Measurements from ENCODE around the gene MRPL19.
A peak's percentile ranks its signal among the peaks of the same experiment; 100 is the strongest.

MRPL19 gene
- total RNA-seq = 19.0 to 84.9 (median 40.0) reads per million in 9 experiments

DNA sequence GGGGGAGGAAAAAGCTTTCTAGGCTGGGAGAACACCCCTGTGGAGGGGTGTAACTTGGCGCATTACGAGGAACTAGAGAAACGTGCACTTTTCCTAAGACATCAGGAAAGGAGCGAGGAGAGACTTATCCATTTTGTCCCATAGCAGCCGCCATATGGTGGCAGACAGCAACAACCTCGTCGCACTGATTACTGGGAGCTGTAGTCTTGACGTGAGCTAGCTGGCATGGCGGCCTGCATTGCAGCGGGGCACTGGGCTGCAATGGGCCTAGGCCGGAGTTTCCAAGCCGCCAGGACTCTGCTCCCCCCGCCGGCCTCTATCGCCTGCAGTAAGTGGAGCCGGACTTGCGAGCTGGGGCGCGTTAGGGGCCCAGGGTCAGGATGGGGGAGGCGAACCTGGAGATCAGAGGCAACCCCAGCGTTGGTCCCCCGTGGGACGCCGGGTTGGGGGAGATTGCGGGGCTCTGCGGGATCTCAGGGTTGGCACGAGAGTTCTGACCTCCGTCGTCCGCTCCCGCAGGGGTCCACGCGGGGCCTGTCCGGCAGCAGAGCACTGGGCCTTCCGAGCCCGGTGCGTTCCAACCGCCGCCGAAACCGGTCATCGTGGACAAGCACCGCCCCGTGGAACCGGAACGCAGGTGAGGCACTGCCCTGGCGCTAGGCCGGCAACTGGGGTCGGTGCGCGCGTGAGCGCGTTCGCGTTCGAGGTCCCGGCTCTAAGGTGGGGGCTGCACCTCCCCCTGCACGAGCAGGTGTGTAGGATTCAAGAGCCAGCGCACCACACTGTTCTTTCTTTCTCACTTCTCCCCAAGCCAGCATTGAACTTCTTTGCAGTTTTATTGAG lies at the start of gene MRPL19:
Gene MRPL19 (plus strand): TSS at position 201 of the 843 bp plus-strand sequence. CDS start 25 bp downstream, at position 226.
- Mint-ChIP-seq H3K4me3 (peak within 1 kb of the TSS; percentile 94 to 95), H3K9me3 (no peaks in the 10 kb centered on the region), H3K27ac (peak within 1 kb of the TSS; percentile 94), H3K36me3 (ENCODE audit: insufficient read depth) (peaks cover 31% of the 10 kb centered on the region), H3K4me1 (ENCODE audit: low read depth in 2 of 2) (peaks cover 17 to 26% of the 10 kb centered on the region in 2 donors), H3K27me3 (no peaks in the 10 kb centered on the region)
- DNase-seq = peak; percentile 53 to 66 (median 58)
- peak; percentile 96 for ATAC-seq (replicated peaks)

DNA sequence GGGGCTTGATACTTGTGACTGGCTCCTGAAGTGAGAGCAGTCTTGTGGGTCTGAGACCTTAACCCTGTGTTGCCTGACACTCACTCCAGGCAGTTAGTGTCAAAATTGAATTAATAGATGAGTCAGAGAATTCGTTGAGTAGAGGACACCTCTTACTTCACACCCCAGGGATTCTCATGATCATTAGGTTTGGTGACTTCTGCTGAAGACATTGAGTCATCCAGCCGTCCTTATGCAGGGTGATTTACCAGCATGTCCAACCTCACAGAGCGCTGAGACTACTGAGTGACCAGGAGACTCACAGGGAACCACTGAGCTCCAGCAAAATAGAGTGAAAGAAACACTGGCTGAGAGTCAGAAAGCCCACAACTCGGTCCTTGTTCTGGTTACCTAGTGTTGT lies 49.8 kb upstream of the MRPL19 start:
- no peak overlapping the region for H3K27ac Mint-ChIP-seq
- H3K4me1 Mint-ChIP-seq (ENCODE audit: low read depth in 2 of 2) = no peaks in the 10 kb centered on the region
- peaks cover 21 to 35% of the 10 kb centered on the region in 2 donors for H3K27me3 Mint-ChIP-seq
- H3K4me3 Mint-ChIP-seq = no peak overlapping the region
- DNase-seq (no peak), ATAC-seq (replicated peaks) (no peak)
- no peaks in the 10 kb centered on the region for H3K9me3 Mint-ChIP-seq
- no peaks in the 10 kb centered on the region for H3K36me3 Mint-ChIP-seq (ENCODE audit: insufficient read depth)

DNA sequence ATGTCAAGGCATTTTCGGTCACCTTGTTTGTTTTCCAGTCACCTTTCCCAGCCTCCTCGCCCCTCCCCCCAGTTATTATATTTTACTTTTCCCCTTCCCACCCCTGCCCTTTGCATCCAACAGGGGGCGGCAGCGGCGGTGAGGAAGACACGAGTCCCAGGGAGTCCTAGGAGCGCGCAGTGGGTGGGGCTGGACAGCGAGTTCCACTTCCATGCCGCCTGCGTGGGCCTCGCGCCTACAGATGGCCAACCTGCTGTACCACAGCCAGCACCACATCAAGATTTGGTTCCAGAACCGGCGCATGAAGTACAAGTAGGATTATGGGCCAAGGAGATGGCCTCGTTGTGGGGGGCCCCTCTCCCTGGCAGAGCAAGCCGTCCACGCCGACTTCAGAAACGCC lies 48.6 kb upstream of the MRPL19 start:
- Mint-ChIP-seq H3K27me3 (peaks cover 30 to 38% of the 10 kb centered on the region in 2 donors), H3K9me3 (no peaks in the 10 kb centered on the region), H3K4me3 (no peak overlapping the region), H3K36me3 (ENCODE audit: insufficient read depth) (no peaks in the 10 kb centered on the region), H3K4me1 (ENCODE audit: low read depth in 2 of 2) (no peaks in the 10 kb centered on the region), H3K27ac (no peak overlapping the region)
- ATAC-seq (replicated peaks) (no peak), DNase-seq (no peak)

DNA sequence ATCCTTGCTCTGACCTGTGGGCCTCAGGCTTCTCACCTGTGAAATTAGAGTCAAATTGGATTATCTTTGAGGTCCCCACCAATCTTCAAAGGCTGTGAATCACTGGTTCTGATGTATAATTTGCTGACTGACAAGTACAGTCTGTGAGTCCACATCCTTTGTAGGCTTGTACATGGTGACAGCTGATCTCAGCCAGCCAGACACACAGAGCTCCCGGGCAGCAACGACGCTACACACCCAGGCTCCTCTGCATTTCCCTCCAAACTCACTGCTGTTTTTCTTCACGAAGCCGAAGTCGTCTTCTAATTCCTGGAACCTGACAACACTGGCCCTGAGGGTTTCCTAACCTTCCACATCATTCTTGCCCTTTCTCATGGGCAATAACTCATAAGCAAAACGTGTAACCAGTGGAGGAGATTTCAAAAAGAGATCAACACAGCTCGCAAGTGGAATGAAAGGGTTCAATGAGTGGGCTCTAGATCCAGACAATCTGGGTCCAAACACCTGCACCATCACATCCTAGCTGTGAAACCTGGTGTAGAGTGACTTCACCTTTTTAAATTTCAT lies 47.9 kb upstream of the MRPL19 start:
- Mint-ChIP-seq H3K27me3 (peaks cover 24 to 31% of the 10 kb centered on the region in 2 donors), H3K27ac (no peak overlapping the region), H3K9me3 (no peaks in the 10 kb centered on the region), H3K36me3 (ENCODE audit: insufficient read depth) (no peaks in the 10 kb centered on the region), H3K4me3 (no peak overlapping the region), H3K4me1 (ENCODE audit: low read depth in 2 of 2) (no peaks in the 10 kb centered on the region)
- no peak for DNase-seq
- ATAC-seq (replicated peaks) = no peak

DNA sequence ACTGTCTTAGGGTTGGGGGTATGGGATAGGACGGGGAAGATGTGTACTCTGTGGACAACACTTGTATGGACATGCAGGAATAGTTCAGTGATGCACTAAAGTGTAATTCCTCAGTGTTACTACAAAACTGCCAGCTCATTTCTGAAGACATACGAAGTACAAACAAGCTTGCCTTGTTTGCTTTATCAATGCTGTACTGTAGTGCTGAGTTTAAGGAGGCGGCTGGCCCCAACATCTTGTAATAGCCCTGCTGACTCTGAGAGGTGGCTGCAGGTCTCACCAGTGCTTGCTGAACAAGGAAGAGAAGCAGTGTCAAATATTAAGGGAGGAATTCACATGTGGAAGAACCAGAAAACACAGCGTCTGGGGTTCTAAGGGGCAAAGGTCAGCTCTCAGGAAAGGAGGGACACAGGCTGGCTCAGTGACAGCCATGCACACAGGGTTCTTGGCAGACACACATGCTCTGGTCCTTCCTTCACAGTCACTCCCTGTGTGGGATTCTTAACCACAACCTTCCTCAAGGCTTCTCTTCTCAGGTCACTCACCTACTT lies 46.0 kb upstream of the MRPL19 start:
- Mint-ChIP-seq H3K9me3 (no peaks in the 10 kb centered on the region), H3K27me3 (peaks cover 37 to 45% of the 10 kb centered on the region in 2 donors), H3K27ac (no peak overlapping the region), H3K4me1 (ENCODE audit: low read depth in 2 of 2) (no peaks in the 10 kb centered on the region), H3K36me3 (ENCODE audit: insufficient read depth) (no peaks in the 10 kb centered on the region), H3K4me3 (no peak overlapping the region)
- ATAC-seq (replicated peaks) = no peak
- no peak for DNase-seq

DNA sequence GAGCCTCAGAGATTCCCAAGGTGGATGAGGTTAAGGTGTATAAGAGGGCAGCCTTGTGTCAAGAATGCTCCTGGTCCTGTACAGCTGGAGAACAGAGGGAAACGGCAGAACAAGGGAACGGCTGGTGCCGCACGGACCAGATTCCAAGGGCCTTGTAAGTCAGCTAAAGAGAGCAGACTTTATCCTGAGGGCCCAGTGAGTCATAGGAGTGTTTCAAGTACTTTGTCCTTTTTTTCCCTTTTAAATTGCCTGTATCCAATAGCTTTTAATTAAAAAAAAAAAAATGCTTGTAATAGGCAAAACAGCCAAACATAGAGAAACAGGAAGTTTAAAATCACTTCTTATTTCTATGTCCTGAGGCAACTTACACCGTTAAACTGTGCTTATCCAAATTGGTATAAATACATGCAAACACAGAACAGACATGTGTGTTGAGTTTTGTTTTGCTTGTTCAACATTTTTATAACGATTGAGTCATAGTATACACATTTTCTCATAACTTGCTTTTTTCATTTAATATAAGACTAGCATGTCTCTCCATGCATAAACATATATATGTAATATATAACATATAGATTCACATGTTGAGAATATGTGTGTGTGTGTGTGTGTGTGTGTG lies 43.8 kb upstream of the MRPL19 start:
- no peak for ATAC-seq (replicated peaks)
- H3K27me3 Mint-ChIP-seq = peaks cover 48 to 68% of the 10 kb centered on the region in 2 donors
- no peak overlapping the region for H3K27ac Mint-ChIP-seq
- DNase-seq = no peak
- H3K9me3 Mint-ChIP-seq = no peaks in the 10 kb centered on the region
- H3K36me3 Mint-ChIP-seq (ENCODE audit: insufficient read depth) = no peaks in the 10 kb centered on the region
- no peaks in the 10 kb centered on the region for H3K4me1 Mint-ChIP-seq (ENCODE audit: low read depth in 2 of 2)
- no peak overlapping the region for H3K4me3 Mint-ChIP-seq

DNA sequence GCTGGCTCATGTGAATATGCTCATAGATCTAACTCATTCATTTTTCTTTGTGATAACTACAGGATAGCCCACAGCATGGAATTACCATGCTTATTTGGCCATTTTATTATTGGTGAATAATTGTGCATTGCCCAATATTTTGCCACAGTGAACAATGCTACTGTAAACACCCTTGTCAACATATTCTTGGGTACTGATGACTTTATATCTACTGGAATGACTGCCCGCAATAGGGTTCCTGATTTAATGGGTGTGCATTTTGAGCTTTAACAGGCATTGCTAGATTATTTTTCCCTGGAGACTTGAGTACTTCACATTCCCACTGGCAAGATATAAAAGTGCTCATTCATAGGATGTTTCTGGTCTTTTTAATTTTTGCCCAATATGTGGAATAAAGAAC lies 43.1 kb upstream of the MRPL19 start:
- Mint-ChIP-seq H3K9me3 (no peaks in the 10 kb centered on the region), H3K36me3 (ENCODE audit: insufficient read depth) (no peaks in the 10 kb centered on the region), H3K27me3 (peaks cover 50 to 73% of the 10 kb centered on the region in 2 donors), H3K4me1 (ENCODE audit: low read depth in 2 of 2) (no peaks in the 10 kb centered on the region), H3K27ac (no peak overlapping the region), H3K4me3 (no peak overlapping the region)
- no peak for ATAC-seq (replicated peaks)
- DNase-seq = no peak

DNA sequence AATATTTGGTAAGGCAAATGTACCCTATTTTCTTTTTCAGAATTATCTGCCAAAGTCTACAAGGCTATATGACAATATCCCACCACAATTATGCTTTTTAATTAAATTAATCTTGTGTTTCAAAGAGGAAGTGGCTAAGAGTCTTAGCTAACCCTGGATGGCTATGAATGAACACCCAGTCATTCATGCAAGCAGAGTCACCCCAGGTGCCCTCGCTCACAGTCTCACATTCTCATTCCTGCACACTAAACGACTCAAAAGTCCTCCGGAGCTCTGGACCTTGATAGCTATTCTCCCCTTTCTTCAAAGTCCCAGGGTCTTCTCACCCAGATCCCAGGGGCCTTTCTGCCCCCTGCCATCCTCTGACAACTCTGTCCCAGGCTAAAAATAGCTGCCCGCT lies 42.1 kb upstream of the MRPL19 start:
- Mint-ChIP-seq H3K27me3 (peaks cover 52 to 83% of the 10 kb centered on the region in 2 donors), H3K36me3 (ENCODE audit: insufficient read depth) (no peaks in the 10 kb centered on the region), H3K4me3 (no peak overlapping the region), H3K9me3 (no peaks in the 10 kb centered on the region), H3K27ac (no peak overlapping the region), H3K4me1 (ENCODE audit: low read depth in 2 of 2) (peaks cover 0 to 4% of the 10 kb centered on the region in 2 donors)
- no peak for ATAC-seq (replicated peaks)
- no peak for DNase-seq

DNA sequence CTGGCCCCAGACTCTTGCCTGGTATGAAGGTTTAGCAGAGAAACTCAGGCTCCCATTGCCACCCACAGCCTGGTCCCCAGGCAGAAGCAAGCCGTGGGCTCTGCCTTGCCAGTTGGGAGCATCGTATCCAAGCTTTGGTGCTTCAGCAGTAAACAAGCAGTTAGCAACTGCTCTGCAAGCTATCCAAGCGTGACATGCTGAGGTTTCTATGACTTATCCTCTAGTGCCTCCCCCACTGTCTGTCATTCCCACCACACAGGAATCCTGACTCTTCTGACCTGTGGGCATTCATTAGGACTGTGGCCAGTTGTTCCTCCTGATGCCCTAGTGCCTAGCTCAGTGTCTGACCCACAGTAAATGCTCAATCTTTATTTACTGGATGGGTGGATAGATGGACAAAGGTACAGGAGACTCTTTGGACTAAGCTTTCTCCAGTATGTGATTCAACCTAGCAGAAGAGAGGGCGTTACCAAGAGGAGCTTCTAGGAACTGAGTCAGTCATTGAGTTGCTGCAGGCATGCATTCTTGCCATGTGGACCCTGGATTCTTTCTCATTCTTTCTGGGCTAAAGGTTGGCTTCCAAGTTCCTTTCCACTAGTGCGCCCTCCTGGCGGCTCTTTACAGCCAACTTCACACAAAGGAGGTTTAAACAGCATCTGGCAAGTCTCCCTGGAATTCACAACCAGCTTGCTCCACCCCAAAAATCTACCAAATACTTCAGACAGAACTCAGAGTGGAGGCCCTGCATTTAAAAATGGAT lies 40.6 kb upstream of the MRPL19 start:
- no peak overlapping the region for H3K27ac Mint-ChIP-seq
- no peak overlapping the region for H3K4me3 Mint-ChIP-seq
- H3K27me3 Mint-ChIP-seq = peaks cover 50 to 85% of the 10 kb centered on the region in 2 donors
- peaks cover 0 to 4% of the 10 kb centered on the region in 2 donors for H3K4me1 Mint-ChIP-seq (ENCODE audit: low read depth in 2 of 2)
- no peaks in the 10 kb centered on the region for H3K36me3 Mint-ChIP-seq (ENCODE audit: insufficient read depth)
- H3K9me3 Mint-ChIP-seq = no peaks in the 10 kb centered on the region
- DNase-seq = no peak
- no peak for ATAC-seq (replicated peaks)

DNA sequence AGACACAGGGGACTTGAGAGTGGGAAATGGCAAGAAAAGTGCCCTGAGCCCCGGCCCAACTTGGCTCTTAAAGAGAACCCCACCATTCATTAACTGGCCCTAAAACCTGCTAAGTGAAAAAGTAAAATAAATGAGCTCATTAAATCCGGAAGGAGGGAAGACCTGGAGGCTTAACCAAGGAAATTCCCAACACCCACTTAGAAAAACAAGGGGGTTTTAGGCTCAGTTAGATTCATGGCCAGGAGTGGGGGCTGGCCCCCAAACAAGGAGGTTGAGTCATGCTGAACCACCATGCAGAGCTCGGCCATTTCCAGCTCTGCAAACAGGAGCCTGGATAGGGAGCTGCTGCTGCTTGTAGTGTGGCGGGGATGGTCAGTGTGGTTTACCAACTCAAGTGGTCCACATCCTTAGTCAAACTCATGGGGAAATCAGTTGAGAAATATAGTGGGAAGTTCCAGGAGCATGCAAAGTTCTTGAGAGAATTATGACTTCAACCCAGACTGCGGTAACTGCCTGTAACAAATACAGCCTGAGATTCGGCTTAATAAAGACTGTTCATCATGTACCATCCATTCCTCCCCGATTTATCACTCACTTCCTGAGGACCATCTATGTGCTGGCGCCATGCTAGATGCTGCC lies 39.7 kb upstream of the MRPL19 start:
- no peak for DNase-seq
- no peak overlapping the region for H3K4me3 Mint-ChIP-seq
- peaks cover 0 to 4% of the 10 kb centered on the region in 2 donors for H3K4me1 Mint-ChIP-seq (ENCODE audit: low read depth in 2 of 2)
- H3K27me3 Mint-ChIP-seq = peaks cover 46 to 85% of the 10 kb centered on the region in 2 donors
- no peaks in the 10 kb centered on the region for H3K9me3 Mint-ChIP-seq
- H3K27ac Mint-ChIP-seq = no peak overlapping the region
- H3K36me3 Mint-ChIP-seq (ENCODE audit: insufficient read depth) = no peaks in the 10 kb centered on the region
- no peak for ATAC-seq (replicated peaks)

DNA sequence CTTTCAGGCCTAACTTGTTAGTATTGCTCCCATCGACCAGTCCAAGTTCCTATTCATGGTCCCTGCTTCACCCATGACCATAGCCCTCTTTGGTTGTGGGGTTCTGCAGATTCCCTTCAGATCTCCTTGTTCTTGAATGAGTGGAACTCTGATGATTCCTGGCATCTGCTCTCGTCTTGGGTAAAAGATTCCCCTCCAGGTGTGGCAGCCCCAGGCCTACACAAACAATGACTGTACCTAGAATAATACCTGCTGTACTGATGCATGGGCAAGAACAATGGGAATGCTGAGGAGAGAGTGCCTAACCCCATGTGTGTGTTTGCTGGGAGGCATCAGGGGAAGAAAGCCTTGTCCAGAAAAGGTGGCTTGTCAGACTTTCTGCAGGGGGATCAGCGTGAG lies 39.2 kb upstream of the MRPL19 start:
- Mint-ChIP-seq H3K4me3 (no peak overlapping the region), H3K36me3 (ENCODE audit: insufficient read depth) (no peaks in the 10 kb centered on the region), H3K27me3 (peaks cover 46 to 85% of the 10 kb centered on the region in 2 donors), H3K27ac (no peak overlapping the region), H3K9me3 (no peaks in the 10 kb centered on the region), H3K4me1 (ENCODE audit: low read depth in 2 of 2) (peaks cover 0 to 4% of the 10 kb centered on the region in 2 donors)
- DNase-seq (no peak), ATAC-seq (replicated peaks) (no peak)

DNA sequence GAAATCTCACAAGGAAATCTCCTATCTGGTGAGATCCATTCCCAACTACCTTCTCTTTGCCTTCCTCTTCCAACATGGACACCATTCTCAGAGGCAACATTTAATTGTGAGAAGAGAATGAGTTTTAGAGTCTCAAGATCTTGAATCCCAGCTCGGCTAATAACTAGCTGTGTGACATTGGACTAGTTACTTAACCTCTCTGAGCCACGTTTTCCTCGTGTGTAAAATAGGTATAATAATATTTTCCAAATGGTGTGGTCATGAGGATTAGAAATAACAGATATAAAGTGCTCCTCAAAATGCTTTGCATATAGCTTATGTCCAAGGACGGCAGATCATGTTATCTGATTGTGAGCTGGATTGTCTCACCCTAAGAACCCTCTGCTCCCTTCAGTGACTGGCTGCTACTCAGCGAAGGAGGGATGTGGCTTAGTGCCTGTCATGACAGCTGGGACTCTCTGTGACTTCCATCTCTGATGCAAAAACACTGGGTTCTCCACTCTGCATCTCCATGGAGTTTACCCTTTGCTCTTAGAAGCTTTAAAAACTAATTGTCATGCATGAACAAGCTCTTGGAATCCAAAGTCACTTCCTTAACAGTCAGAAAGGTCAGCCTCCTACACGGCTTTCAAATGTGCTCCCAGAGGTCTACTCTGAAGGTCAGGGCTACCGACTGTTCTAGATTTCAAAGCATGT lies 38.4 kb upstream of the MRPL19 start:
- Mint-ChIP-seq H3K36me3 (ENCODE audit: insufficient read depth) (no peaks in the 10 kb centered on the region), H3K27me3 (peaks cover 46 to 89% of the 10 kb centered on the region in 2 donors), H3K27ac (no peak overlapping the region), H3K9me3 (no peaks in the 10 kb centered on the region), H3K4me1 (ENCODE audit: low read depth in 2 of 2) (peaks cover 0 to 4% of the 10 kb centered on the region in 2 donors), H3K4me3 (no peak overlapping the region)
- DNase-seq = no peak
- no peak for ATAC-seq (replicated peaks)
